ENCODE results near the gene VAV1. TPM values are rescaled to one million over a fixed set of nuclear protein-coding genes. Genes with fewer than 3 reads are reported as not detected.

The VAV1 gene
- total and polyA plus RNA-seq, 2 of the 13 experiments (the other 11 are each of a cell fraction or from before 2014, with no cell fraction given), result not detected

- TF ChIP-seq STAG1 (CRISPR knock-in tag; IDR thresholded peaks at IDR 0.05), result peak; percentile 83
- TF ChIP-seq ATF7-NPFF (CRISPR knock-in tag; IDR thresholded peaks at IDR 0.05; ENCODE audit: low read depth), result no peak
- no peak for TF ChIP-seq ZNF660 (CRISPR knock-in tag; IDR thresholded peaks at IDR 0.05; ENCODE audit: borderline replicate concordance, low read depth)
- TF ChIP-seq, protein P1, sequence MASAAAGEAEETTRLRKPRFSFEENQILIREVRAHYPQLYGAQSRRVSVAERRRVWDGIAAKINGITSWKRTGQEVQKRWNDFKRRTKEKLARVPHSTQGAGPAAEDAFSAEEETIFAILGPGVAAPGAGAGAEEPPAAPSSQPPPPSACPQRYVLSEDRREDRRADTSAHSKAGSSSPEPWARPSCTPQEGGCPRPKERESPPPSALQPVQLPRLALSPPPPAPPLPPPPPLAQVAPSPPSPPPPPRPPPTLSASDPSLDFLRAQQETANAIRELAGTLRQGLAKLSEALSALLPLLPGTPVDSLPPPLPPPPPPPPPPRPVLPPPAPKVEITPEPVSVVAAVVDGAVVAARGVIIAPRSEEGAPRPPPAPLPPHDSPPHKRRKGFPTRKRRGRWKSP (CRISPR knock-in tag; IDR thresholded peaks at IDR 0.05), result peak; percentile 62
- TF ChIP-seq NFRKB (IDR thresholded peaks at IDR 0.05), result no peak
- no peak for TF ChIP-seq ZNF562 (CRISPR knock-in tag; IDR thresholded peaks at IDR 0.05; ENCODE audit: borderline replicate concordance)
- TF ChIP-seq, protein P2, sequence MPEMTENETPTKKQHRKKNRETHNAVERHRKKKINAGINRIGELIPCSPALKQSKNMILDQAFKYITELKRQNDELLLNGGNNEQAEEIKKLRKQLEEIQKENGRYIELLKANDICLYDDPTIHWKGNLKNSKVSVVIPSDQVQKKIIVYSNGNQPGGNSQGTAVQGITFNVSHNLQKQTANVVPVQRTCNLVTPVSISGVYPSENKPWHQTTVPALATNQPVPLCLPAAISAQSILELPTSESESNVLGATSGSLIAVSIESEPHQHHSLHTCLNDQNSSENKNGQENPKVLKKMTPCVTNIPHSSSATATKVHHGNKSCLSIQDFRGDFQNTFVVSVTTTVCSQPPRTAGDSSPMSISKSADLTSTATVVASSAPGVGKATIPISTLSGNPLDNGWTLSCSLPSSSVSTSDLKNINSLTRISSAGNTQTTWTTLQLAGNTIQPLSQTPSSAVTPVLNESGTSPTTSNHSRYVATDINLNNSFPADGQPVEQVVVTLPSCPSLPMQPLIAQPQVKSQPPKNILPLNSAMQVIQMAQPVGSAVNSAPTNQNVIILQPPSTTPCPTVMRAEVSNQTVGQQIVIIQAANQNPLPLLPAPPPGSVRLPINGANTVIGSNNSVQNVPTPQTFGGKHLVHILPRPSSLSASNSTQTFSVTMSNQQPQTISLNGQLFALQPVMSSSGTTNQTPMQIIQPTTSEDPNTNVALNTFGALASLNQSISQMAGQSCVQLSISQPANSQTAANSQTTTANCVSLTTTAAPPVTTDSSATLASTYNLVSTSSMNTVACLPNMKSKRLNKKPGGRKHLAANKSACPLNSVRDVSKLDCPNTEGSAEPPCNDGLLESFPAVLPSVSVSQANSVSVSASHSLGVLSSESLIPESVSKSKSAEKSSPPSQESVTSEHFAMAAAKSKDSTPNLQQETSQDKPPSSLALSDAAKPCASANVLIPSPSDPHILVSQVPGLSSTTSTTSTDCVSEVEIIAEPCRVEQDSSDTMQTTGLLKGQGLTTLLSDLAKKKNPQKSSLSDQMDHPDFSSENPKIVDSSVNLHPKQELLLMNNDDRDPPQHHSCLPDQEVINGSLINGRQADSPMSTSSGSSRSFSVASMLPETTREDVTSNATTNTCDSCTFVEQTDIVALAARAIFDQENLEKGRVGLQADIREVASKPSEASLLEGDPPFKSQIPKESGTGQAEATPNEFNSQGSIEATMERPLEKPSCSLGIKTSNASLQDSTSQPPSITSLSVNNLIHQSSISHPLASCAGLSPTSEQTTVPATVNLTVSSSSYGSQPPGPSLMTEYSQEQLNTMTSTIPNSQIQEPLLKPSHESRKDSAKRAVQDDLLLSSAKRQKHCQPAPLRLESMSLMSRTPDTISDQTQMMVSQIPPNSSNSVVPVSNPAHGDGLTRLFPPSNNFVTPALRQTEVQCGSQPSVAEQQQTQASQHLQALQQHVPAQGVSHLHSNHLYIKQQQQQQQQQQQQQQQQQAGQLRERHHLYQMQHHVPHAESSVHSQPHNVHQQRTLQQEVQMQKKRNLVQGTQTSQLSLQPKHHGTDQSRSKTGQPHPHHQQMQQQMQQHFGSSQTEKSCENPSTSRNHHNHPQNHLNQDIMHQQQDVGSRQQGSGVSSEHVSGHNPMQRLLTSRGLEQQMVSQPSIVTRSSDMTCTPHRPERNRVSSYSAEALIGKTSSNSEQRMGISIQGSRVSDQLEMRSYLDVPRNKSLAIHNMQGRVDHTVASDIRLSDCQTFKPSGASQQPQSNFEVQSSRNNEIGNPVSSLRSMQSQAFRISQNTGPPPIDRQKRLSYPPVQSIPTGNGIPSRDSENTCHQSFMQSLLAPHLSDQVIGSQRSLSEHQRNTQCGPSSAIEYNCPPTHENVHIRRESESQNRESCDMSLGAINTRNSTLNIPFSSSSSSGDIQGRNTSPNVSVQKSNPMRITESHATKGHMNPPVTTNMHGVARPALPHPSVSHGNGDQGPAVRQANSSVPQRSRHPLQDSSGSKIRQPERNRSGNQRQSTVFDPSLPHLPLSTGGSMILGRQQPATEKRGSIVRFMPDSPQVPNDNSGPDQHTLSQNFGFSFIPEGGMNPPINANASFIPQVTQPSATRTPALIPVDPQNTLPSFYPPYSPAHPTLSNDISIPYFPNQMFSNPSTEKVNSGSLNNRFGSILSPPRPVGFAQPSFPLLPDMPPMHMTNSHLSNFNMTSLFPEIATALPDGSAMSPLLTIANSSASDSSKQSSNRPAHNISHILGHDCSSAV (CRISPR knock-in tag; IDR thresholded peaks at IDR 0.05; ENCODE audit: borderline replicate concordance), result no peak
- TF ChIP-seq ZNF383 (CRISPR knock-in tag; IDR thresholded peaks at IDR 0.05; ENCODE audit: borderline replicate concordance), result no peak
- TF ChIP-seq ZFY (CRISPR knock-in tag; IDR thresholded peaks at IDR 0.05), result peak; percentile 76
- peak; percentile 32; the same call in 1 of the 2 replicates for TF ChIP-seq KAT8 (CRISPR knock-in tag; IDR thresholded peaks at IDR 0.05)
- no peak for TF ChIP-seq REL (CRISPR knock-in tag; conservative IDR thresholded peaks at IDR 0.05)
- no peak for TF ChIP-seq ZNF17 (CRISPR knock-in tag; IDR thresholded peaks at IDR 0.05)
- TF ChIP-seq ZNF30 (CRISPR knock-in tag; IDR thresholded peaks at IDR 0.05), result no peak
- TF ChIP-seq ZBTB7B (CRISPR knock-in tag; IDR thresholded peaks at IDR 0.05), result peak; percentile 62
- peak; percentile 58; the same call in 1 of the 2 replicates for TF ChIP-seq SMAD9 (CRISPR knock-in tag; IDR thresholded peaks at IDR 0.05)
- no peak for TF ChIP-seq ZSCAN20 (CRISPR knock-in tag; IDR thresholded peaks at IDR 0.05; ENCODE audit: borderline replicate concordance)
- no peak for TF ChIP-seq ZSCAN12 (CRISPR knock-in tag; IDR thresholded peaks at IDR 0.05)
- TF ChIP-seq ZNF652 (CRISPR knock-in tag; IDR thresholded peaks at IDR 0.05; ENCODE audit: borderline replicate concordance, low read depth), result no peak
- peak; percentile 59; the same call in 1 of the 2 replicates for TF ChIP-seq FOXK1 (CRISPR knock-in tag; IDR thresholded peaks at IDR 0.05; ENCODE audit: borderline replicate concordance, low read depth)
- TF ChIP-seq NFE2L2 (IDR thresholded peaks at IDR 0.05; ENCODE audit: low read length), result no peak
These were observed 34.4 kb upstream of the VAV1 start (continued) for GRCh38 chr19:6737873-6738786.
